Activated T-cell treated with anti-CD3 and anti-CD28 coated beads, Interleukin-2, amount 50 U/mL, for 72 hours (primary cell): Measurements from ENCODE around the gene TEC. TPM values are rescaled to one million over a fixed set of nuclear protein-coding genes. Genes with fewer than 3 reads are reported as not detected.

Experiments
- ATAC-seq, 2 donors: fragments of 150-1000 bp; cut with Tn5 transposase; replicated peaks in 1 of 2; 2 replicates each; pipeline ENCODE4 v1.10.0; 2021; ENCODE audit warnings: moderate library complexity in 2 of 2, mild to moderate bottlenecking in 1 of 2
- DNase-seq, 2 donors: peaks; one replicate each; pipeline ENCODE4 v3.0.0; 2021 to 2022; ENCODE audit warnings: mixed read lengths in 1 of 2
- H3K27ac Mint-ChIP-seq: one replicate; pipeline ENCODE4 v1.8.0; 2022; ENCODE audit warnings: mild to moderate bottlenecking, moderate library complexity, mixed read lengths
- H3K27me3 Mint-ChIP-seq: one replicate; pipeline ENCODE4 v1.8.0; 2022; ENCODE audit warnings: low read depth, mixed read lengths
- H3K36me3 Mint-ChIP-seq, 2 donors: one replicate each; pipeline ENCODE4 v1.8.0; 2022; ENCODE audit warnings: mixed read lengths in 2 of 2, mild to moderate bottlenecking in 1 of 2; ENCODE audit not compliant: insufficient read depth in 2 of 2
- H3K4me1 Mint-ChIP-seq: one replicate; pipeline ENCODE4 v1.8.0; 2022; ENCODE audit warnings: low read depth, mixed read lengths
- H3K4me3 Mint-ChIP-seq, 2 donors: one replicate each; pipeline ENCODE4 v1.8.0; 2022; ENCODE audit warnings: mild to moderate bottlenecking in 2 of 2, mixed read lengths in 2 of 2, moderate library complexity in 2 of 2
- H3K9me3 Mint-ChIP-seq, 2 donors: one replicate each; pipeline ENCODE4 v1.8.0; 2022; ENCODE audit warnings: mixed read lengths in 2 of 2
- total RNA-seq, 2 donors: library from RNA; stranded (reverse); gene quantifications; one replicate each; pipeline ENCODE4 v1.2.3, GENCODE V29; 2022

TEC gene
- total RNA-seq, 2 donors from 2014 or later = 2.2 to 4.6 TPM

- no peak for ATAC-seq
- peaks cover 1 to 15% of the 10 kb centered on the region in 2 donors for H3K36me3 Mint-ChIP-seq
- H3K27ac Mint-ChIP-seq = no peak overlapping the region
- peaks cover 57% of the 10 kb centered on the region for H3K4me1 Mint-ChIP-seq
- H3K4me3 Mint-ChIP-seq = no peak overlapping the region
- H3K9me3 Mint-ChIP-seq = no peaks in the 10 kb centered on the region
- no peak for DNase-seq
- no peaks in the 10 kb centered on the region for H3K27me3 Mint-ChIP-seq
These were observed 159.1 kb downstream of the TEC start for GRCh38 chr4:48110452-48110978.

GRCh38 chr4:48109413-48110263 is 160.0 kb downstream of the TEC start:
- H3K9me3 Mint-ChIP-seq = no peaks in the 10 kb centered on the region
- H3K27me3 Mint-ChIP-seq = no peaks in the 10 kb centered on the region
- peak in 1 of 2 donors; percentile 35 for DNase-seq
- no peak overlapping the region for H3K4me3 Mint-ChIP-seq
- H3K4me1 Mint-ChIP-seq = peaks cover 62% of the 10 kb centered on the region
- peaks cover 1 to 15% of the 10 kb centered on the region in 2 donors for H3K36me3 Mint-ChIP-seq
- no peak overlapping the region for H3K27ac Mint-ChIP-seq
- peak; percentile 67 to 76 for ATAC-seq

GRCh38 chr4:48108309-48109073 is 161.1 kb downstream of the TEC start:
- ATAC-seq (no peak), DNase-seq (no peak)
- Mint-ChIP-seq H3K4me1 (peaks cover 56% of the 10 kb centered on the region), H3K27me3 (no peaks in the 10 kb centered on the region), H3K27ac (no peak overlapping the region), H3K9me3 (no peaks in the 10 kb centered on the region), H3K36me3 (peaks cover 4 to 17% of the 10 kb centered on the region in 2 donors), H3K4me3 (no peak overlapping the region)

- ATAC-seq = no peak
- Mint-ChIP-seq H3K36me3 (peaks cover 6 to 27% of the 10 kb centered on the region in 2 donors), H3K4me1 (peaks cover 55% of the 10 kb centered on the region), H3K27ac (no peak overlapping the region), H3K9me3 (no peaks in the 10 kb centered on the region), H3K27me3 (no peaks in the 10 kb centered on the region), H3K4me3 (no peak overlapping the region)
- no peak for DNase-seq
These were observed 164.4 kb downstream of the TEC start for GRCh38 chr4:48105230-48105629.

GRCh38 chr4:48103483-48104139 is 166.0 kb downstream of the TEC start:
- ATAC-seq (peak; percentile 89 to 92), DNase-seq (no peak)
- H3K27me3 Mint-ChIP-seq = no peaks in the 10 kb centered on the region
- H3K4me1 Mint-ChIP-seq = peaks cover 43% of the 10 kb centered on the region
- no peaks in the 10 kb centered on the region for H3K9me3 Mint-ChIP-seq
- peaks cover 8 to 26% of the 10 kb centered on the region in 2 donors for H3K36me3 Mint-ChIP-seq
- H3K4me3 Mint-ChIP-seq = peak overlapping the region; percentile 75 to 84
- H3K27ac Mint-ChIP-seq = peak overlapping the region; percentile 88

DNA sequence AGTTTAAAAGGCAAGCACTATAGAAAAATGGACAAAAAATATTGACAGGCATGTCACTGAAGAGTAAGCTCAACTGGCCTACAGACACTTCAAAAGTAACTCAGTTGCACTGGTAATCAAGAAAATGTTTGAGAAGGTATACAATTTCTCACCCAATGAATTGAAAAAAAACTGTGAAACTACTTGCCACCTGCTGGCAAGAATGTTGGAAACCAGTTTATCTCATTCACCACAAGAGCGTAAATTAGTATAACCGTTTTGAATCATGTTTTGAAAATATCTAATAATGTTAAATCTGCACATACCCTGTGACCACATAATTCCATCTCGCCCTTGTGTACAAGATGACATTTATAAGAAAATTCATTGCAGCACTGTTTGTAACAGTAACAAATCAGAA is 167.3 kb downstream of the TEC start:
- no peaks in the 10 kb centered on the region for H3K27me3 Mint-ChIP-seq
- no peak overlapping the region for H3K27ac Mint-ChIP-seq
- no peak for ATAC-seq

GRCh38 chr4:48100256-48100655 is 169.4 kb downstream of the TEC start:
- no peak for ATAC-seq
- peaks cover 33% of the 10 kb centered on the region for H3K4me1 Mint-ChIP-seq
- no peak overlapping the region for H3K27ac Mint-ChIP-seq
- peaks cover 10 to 20% of the 10 kb centered on the region in 2 donors for H3K36me3 Mint-ChIP-seq
- no peaks in the 10 kb centered on the region for H3K27me3 Mint-ChIP-seq
- DNase-seq = no peak
- H3K4me3 Mint-ChIP-seq = no peak overlapping the region
- no peaks in the 10 kb centered on the region for H3K9me3 Mint-ChIP-seq

More for the DNA sequence above, 167.3 kb downstream of the TEC start:
- Mint-ChIP-seq H3K9me3 (no peaks in the 10 kb centered on the region), H3K36me3 (peaks cover 8 to 25% of the 10 kb centered on the region in 2 donors), H3K4me3 (no peak overlapping the region), H3K4me1 (peaks cover 43% of the 10 kb centered on the region)
- DNase-seq = no peak

- ATAC-seq (no peak), DNase-seq (no peak)
- no peaks in the 10 kb centered on the region for H3K27me3 Mint-ChIP-seq
- peaks cover 10% of the 10 kb centered on the region for H3K4me1 Mint-ChIP-seq
- H3K36me3 Mint-ChIP-seq = peaks cover 8 to 9% of the 10 kb centered on the region in 2 donors
- H3K9me3 Mint-ChIP-seq = no peaks in the 10 kb centered on the region
- no peak overlapping the region for H3K4me3 Mint-ChIP-seq
- H3K27ac Mint-ChIP-seq = peak overlapping the region; percentile 4
These were observed 174.2 kb downstream of the TEC start for GRCh38 chr4:48095441-48095840.

- H3K27ac Mint-ChIP-seq = peak overlapping the region; percentile 84
- peak; percentile 100 for ATAC-seq
These were observed 175.6 kb downstream of the TEC start for GRCh38 chr4:48093991-48094416.

GRCh38 chr4:48090621-48091020 is 179.0 kb downstream of the TEC start:
- Mint-ChIP-seq H3K4me1 (peaks cover 15% of the 10 kb centered on the region), H3K9me3 (no peaks in the 10 kb centered on the region), H3K27me3 (no peaks in the 10 kb centered on the region), H3K4me3 (no peak overlapping the region), H3K36me3 (peaks cover 8% of the 10 kb centered on the region in 2 donors), H3K27ac (no peak overlapping the region)
- DNase-seq (no peak), ATAC-seq (no peak)

More at GRCh38 chr4:48093991-48094416, 175.6 kb downstream of the TEC start:
- Mint-ChIP-seq H3K4me1 (peaks cover 6% of the 10 kb centered on the region), H3K27me3 (no peaks in the 10 kb centered on the region), H3K4me3 (peak overlapping the region; percentile 25 to 80), H3K9me3 (no peaks in the 10 kb centered on the region), H3K36me3 (peaks cover 7% of the 10 kb centered on the region in 2 donors)
- peak; percentile 68 to 79 for DNase-seq

GRCh38 chr4:48085821-48086589 is 183.6 kb downstream of the TEC start:
- DNase-seq = no peak
- Mint-ChIP-seq H3K36me3 (peaks cover 6 to 12% of the 10 kb centered on the region in 2 donors), H3K27ac (no peak overlapping the region), H3K4me1 (peaks cover 32% of the 10 kb centered on the region), H3K9me3 (no peaks in the 10 kb centered on the region), H3K4me3 (no peak overlapping the region), H3K27me3 (no peaks in the 10 kb centered on the region)
- no peak for ATAC-seq
